Measurements from ENCODE around the gene ZNF248.

ZNF248 gene

DNA sequence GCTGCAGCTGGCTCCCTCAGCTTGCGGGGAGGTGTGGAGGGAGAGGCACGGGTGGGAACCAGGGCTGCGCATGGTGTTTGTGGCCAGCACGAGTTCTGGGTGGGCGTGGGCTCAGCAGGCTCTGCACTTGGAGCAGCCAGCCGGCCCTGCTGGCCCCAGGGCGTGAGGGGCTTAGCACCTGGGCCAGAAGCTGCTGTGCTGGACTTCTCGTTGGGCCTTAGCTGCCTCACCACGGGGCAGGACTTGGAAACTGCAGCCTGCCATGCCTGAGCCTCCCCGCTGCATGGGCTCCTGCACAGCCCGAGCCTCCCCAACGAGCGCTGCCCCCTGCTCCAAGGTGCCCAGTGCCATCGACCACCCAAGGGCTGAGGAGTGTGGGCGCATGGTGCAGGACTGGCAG is 120.1 kb downstream of the ZNF248 start:
- no peak for DNase-seq

DNA sequence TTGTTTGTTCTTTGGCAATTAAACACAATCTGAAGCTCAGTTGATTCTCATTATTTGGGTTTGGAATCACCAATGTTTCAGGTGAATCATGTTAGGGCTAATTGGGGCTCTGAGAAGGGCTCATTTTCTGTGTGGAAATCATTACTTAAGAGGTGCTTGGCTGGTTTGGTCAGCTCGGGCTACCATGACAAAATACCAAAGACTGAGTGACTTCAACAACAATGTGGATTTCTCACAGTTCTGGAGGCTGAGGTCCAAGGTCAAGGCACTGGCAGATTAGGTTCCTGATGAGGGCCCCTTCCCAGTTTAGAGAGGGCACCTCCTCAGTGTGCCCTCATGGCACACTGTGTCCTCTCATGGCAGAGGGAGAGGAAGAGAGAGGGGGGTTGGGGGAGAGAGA is 121.3 kb downstream of the ZNF248 start:
- DNase-seq, result no peak

DNA sequence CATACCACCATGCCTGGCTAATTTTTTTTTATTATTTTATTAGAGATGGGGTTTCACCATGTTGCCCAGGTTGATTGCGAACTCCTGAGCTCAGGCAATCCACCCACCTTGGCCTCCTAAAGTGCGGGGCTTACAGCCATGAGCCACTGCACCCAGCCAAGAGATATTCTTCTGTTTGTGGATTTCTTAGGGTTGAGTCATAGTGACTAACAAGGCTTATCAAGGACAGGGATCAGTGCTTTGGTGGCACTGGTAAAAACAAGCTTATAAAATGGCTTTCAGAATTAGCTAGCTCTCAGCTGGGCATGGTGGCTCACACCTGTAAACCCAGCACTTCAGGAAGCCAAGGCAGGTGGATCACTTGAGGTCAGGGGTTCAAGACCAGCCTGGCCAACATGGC is 122.4 kb downstream of the ZNF248 start:
- DNase-seq, result no peak
